DOHH2 (cell line): ENCODE results near the gene CPA5.

ENCODE experiments used
- H3F3A ChIP-seq: fragments of 200-600 bp; sonication (generic), shearing (Covaris generic); 2 replicates; pipeline ENCODE4 v1.6.0; 2016; ENCODE audit warnings: antibody characterized with exemption, mild to moderate bottlenecking; ENCODE audit not compliant: control insufficient read depth, insufficient read depth
- H3K27ac ChIP-seq: fragments of 200-600 bp; sonication (generic); 2 replicates; pipeline ENCODE4 v1.5.1; 2014; ENCODE audit warnings: low read depth, mild to moderate bottlenecking, low read length, moderate library complexity
- H3K27me3 ChIP-seq: fragments of 200-600 bp; sonication (generic); 2 replicates; pipeline ENCODE4 v1.6.1; 2014; ENCODE audit warnings: mild to moderate bottlenecking, low read length, mixed read lengths; ENCODE audit not compliant: control insufficient read depth
- H3K36me3 ChIP-seq: fragments of 200-600 bp; sonication (generic); 2 replicates; pipeline ENCODE4 v1.6.1; 2014; ENCODE audit warnings: mild to moderate bottlenecking, low read length, moderate library complexity, mixed read lengths; ENCODE audit not compliant: control insufficient read depth
- H3K4me1 ChIP-seq: fragments of 200-600 bp; sonication (generic); 2 replicates; pipeline ENCODE4 v1.6.1; 2014; ENCODE audit warnings: mild to moderate bottlenecking, low read length, mixed read lengths; ENCODE audit not compliant: control insufficient read depth
- H3K4me2 ChIP-seq: fragments of 200-600 bp; sonication (generic); 2 replicates; pipeline ENCODE4 v1.6.0; 2014; ENCODE audit warnings: mild to moderate bottlenecking, low read length, moderate library complexity
- H3K4me3 ChIP-seq: fragments of 200-600 bp; sonication (generic); 2 replicates; pipeline ENCODE4 v1.5.1; 2014; ENCODE audit warnings: mild to moderate bottlenecking, low read length, mixed read lengths
- H3K79me2 ChIP-seq: fragments of 200-600 bp; sonication (generic); 2 replicates; pipeline ENCODE4 v1.6.1; 2014; ENCODE audit warnings: mild to moderate bottlenecking, low read length, mixed read lengths; ENCODE audit not compliant: control insufficient read depth
- H3K9me2 ChIP-seq: fragments of 200-600 bp; sonication (generic); replicated peaks from 2 replicates; pipeline ENCODE4 v1.6.1; 2014; ENCODE audit warnings: mild to moderate bottlenecking, low read length, mixed read lengths; ENCODE audit not compliant: control insufficient read depth
- H3K9me3 ChIP-seq: fragments of 200-600 bp; sonication (generic); 2 replicates; pipeline ENCODE4 v1.6.1; 2014; ENCODE audit warnings: antibody characterized with exemption, low read length, mixed read lengths; ENCODE audit not compliant: control insufficient read depth, insufficient read depth
- H4K20me1 ChIP-seq: fragments of 200-600 bp; sonication (generic); 2 replicates; pipeline ENCODE4 v1.6.0; 2014; ENCODE audit warnings: low read depth, mild to moderate bottlenecking, antibody characterized with exemption, low read length, moderate library complexity; ENCODE audit not compliant: control insufficient read depth, insufficient read depth
- EZH2phosphoT487 ChIP-seq: fragments of 200-600 bp; sonication (generic); IDR thresholded peaks from 2 replicates; pipeline ENCODE4 v1.6.1; 2017; ENCODE audit warnings: borderline replicate concordance, mild to moderate bottlenecking, antibody characterized with exemption, low read length, moderate library complexity, mixed read lengths
- TF ChIP-seq, protein P1 (sequence below): fragments of 200-600 bp; sonication (generic); IDR thresholded peaks from one replicate; pipeline ENCODE4 v1.5.1; 2014; ENCODE audit warnings: antibody characterized with exemption, mild to moderate bottlenecking, low read depth, low read length; ENCODE audit not compliant: poor library complexity, severe bottlenecking

CPA5 gene

DNA sequence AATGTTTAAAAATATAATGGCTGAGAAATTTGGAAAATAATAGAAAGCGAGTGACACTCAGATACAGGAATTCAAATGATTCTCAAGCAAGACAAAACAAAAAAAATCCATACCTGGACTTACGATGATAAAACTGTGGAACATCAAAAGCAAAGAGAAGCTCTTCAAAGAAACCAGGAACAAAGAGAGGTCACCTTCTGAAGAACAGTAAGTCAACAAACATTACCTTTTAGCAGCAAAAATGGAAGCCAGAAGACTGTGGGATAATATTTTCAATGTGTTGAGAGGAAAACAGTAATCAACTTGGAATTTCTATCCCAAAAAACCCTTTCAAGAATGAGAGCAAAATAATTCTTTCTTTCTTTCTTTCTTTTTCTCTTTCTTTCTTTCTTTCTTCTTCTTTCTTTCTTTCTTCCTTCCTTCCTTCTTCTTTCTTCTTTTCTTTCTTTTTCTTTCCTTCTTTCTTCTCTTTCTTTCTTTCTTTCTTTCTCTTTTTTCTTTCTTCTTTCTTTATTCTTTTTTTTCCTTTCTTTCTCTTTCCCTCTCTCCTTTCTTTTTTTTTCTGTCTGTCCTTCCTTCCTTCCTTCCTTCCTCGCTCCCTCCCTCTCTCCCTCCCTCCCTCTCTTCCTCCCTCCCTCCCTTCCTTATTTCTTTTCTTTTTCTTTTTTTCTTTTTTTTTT, 1.8 kb upstream of the CPA5 start:
- Histone ChIP-seq H3K27me3 (peaks cover 2% of the 10 kb centered on the region; the same call in 1 of the 2 replicates), H3K4me2 (no peak overlapping the region), H3K79me2 (no peaks in the 10 kb centered on the region), H3K4me1 (no peaks in the 10 kb centered on the region), H4K20me1 (no peaks in the 10 kb centered on the region), H3K36me3 (no peaks in the 10 kb centered on the region), H3K4me3 (no peak overlapping the region), H3F3A (no peaks in the 10 kb centered on the region), H3K9me2 (no peaks in the 10 kb centered on the region), H3K27ac (no peak overlapping the region), H3K9me3 (no peaks in the 10 kb centered on the region)
- TF ChIP-seq EZH2phosphoT487, result no peak
- TF ChIP-seq, protein P1, sequence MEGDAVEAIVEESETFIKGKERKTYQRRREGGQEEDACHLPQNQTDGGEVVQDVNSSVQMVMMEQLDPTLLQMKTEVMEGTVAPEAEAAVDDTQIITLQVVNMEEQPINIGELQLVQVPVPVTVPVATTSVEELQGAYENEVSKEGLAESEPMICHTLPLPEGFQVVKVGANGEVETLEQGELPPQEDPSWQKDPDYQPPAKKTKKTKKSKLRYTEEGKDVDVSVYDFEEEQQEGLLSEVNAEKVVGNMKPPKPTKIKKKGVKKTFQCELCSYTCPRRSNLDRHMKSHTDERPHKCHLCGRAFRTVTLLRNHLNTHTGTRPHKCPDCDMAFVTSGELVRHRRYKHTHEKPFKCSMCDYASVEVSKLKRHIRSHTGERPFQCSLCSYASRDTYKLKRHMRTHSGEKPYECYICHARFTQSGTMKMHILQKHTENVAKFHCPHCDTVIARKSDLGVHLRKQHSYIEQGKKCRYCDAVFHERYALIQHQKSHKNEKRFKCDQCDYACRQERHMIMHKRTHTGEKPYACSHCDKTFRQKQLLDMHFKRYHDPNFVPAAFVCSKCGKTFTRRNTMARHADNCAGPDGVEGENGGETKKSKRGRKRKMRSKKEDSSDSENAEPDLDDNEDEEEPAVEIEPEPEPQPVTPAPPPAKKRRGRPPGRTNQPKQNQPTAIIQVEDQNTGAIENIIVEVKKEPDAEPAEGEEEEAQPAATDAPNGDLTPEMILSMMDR, result no peak

DNA sequence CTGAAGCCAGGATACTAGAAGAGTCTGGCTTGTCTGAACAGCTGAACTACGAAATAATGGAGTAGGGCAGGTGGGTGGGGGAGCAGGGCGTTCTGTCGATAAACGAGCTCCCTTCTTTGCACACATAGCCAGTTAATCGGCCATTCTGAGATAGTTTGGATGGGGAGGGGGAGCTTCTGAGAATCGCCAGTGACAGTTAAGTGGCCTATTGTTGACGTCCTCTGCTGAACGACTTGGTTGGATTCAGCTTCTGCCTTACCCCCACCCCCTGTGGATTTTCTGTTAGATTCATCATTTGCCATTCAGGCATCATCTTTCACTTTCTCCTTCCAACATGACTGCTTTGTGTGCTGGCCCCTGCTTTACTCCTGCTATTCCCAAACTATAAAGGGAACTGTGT, 520 bp downstream of the CPA5 start:
- H4K20me1 ChIP-seq, result no peaks in the 10 kb centered on the region
- H3K27ac ChIP-seq, result no peak overlapping the region
- H3K9me3 ChIP-seq, result no peaks in the 10 kb centered on the region
- TF ChIP-seq, protein P1, result no peak
- no peak for TF ChIP-seq EZH2phosphoT487
- no peaks in the 10 kb centered on the region for H3K79me2 ChIP-seq
- peaks cover 2% of the 10 kb centered on the region; the same call in 1 of the 2 replicates for H3K27me3 ChIP-seq
- H3K4me2 ChIP-seq, result no peak overlapping the region
- no peaks in the 10 kb centered on the region for H3K9me2 ChIP-seq
- no peak overlapping the region for H3K4me3 ChIP-seq
- H3F3A ChIP-seq, result no peaks in the 10 kb centered on the region
- H3K36me3 ChIP-seq, result no peaks in the 10 kb centered on the region
- no peaks in the 10 kb centered on the region for H3K4me1 ChIP-seq

DNA sequence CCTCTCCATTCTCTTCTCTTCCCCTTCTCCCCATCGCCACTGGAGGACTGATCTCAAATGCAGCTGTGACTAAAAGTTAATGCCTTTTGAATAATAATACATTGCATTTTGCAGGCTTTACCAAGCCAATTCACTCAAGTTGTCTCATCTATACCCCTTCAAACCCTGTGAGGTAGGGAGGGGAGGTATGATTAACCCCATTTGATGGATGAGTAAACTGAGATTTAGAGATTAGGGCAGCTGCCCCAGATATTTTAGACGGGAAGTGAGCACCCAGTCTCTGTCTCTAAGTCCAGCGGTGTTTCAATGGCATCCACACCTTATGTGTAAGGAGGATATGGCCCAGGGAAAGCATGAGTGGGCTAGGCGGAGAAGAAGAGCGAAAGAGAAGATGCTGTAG, 1.1 kb downstream of the CPA5 start:
- H3K27ac ChIP-seq, result no peak overlapping the region
- H3K36me3 ChIP-seq, result no peaks in the 10 kb centered on the region
- peaks cover 1% of the 10 kb centered on the region; the same call in 1 of the 2 replicates for H3K27me3 ChIP-seq
- no peak overlapping the region for H3K4me3 ChIP-seq
- no peaks in the 10 kb centered on the region for H3K9me3 ChIP-seq
- no peaks in the 10 kb centered on the region for H3K79me2 ChIP-seq
- no peak overlapping the region for H3K4me2 ChIP-seq
- no peaks in the 10 kb centered on the region for H4K20me1 ChIP-seq
- no peak for TF ChIP-seq EZH2phosphoT487
- TF ChIP-seq, protein P1, result no peak
- no peaks in the 10 kb centered on the region for H3K4me1 ChIP-seq
- H3F3A ChIP-seq, result no peaks in the 10 kb centered on the region
- no peaks in the 10 kb centered on the region for H3K9me2 ChIP-seq
